ACC112 (cell line): Measurements from ENCODE around the gene TCF3.

Experiments
- H2AFZ ChIP-seq: fragments of 200-600 bp; sonication (generic); one replicate; pipeline ENCODE4 v1.6.0; 2017; ENCODE audit warnings: antibody characterized with exemption, low read length; ENCODE audit not compliant: unreplicated experiment
- H3K27ac ChIP-seq: fragments of 200-600 bp; sonication (generic); 2 replicates; pipeline ENCODE4 v1.5.1; 2014; ENCODE audit warnings: low read depth, mild to moderate bottlenecking, antibody characterized with exemption, low read length, moderate library complexity
- H3K27me3 ChIP-seq: fragments of 200-600 bp; sonication (generic); 2 replicates; pipeline ENCODE4 v1.6.1; 2014; ENCODE audit warnings: mild to moderate bottlenecking, antibody characterized with exemption, low read length, moderate library complexity, mixed read lengths; ENCODE audit not compliant: insufficient read depth
- H3K36me3 ChIP-seq: fragments of 200-600 bp; sonication (generic); 2 replicates; pipeline ENCODE4 v1.6.1; 2016; ENCODE audit warnings: mild to moderate bottlenecking, antibody characterized with exemption, low read length, moderate library complexity, mixed read lengths; ENCODE audit not compliant: insufficient read depth
- H3K4me1 ChIP-seq: fragments of 200-600 bp; sonication (generic); one replicate; pipeline ENCODE4 v1.6.1; 2016; ENCODE audit warnings: low read length, mixed read lengths; ENCODE audit not compliant: insufficient read depth, unreplicated experiment, control insufficient read depth
- H3K4me3 ChIP-seq: fragments of 200-600 bp; sonication (generic); 2 replicates; pipeline ENCODE4 v1.5.1; 2014; ENCODE audit warnings: mild to moderate bottlenecking, low read depth, low read length
- H3K79me2 ChIP-seq: fragments of 200-600 bp; sonication (generic); one replicate; pipeline ENCODE4 v1.6.0; 2016; ENCODE audit warnings: low read length; ENCODE audit not compliant: control insufficient read depth, unreplicated experiment, insufficient read depth

TCF3 gene

DNA sequence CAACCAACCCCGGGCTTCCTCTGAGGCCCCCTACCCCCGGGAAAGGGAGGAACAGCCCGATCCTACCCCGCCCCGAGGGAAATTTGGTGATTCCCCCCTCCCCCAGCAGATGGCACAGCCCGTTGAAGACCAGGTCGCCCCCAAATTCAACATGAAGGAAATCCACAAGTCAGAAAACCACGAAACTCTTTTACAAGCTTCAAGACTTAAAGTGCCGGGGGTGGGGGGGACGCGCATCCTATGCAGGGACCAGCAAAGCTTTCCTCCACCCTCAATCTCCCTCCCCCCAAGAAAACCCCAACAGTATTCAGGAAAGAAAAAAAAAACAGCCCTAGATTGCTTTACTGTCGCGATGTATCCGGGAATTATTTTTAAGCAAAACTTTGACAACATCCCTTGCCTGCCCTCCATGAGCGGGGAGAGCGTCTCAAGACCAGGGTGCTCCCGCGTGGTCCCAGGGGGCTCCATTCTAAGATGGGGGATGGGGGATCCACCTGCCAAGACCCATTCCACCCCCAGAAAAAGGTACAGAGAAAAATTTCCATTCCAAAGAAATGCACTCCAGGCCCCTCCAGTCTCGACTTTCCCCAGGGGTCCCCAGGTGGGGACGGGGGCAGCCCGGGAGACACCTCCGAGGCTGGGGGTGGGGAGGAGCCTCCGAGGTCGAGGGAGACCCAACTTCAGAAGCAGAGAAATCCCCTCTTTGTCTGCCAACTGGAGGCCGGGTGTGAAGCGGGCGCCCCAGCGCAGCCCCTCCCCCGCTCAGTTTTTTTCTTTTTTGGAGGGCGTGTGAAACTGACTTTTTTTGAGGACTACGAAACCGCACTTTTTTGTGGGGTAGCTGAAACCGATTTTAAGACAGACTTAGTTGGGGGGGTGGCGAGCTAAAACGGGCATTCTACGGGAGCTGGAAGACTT is 1.5 kb downstream of the TCF3 start:
- H3K27ac ChIP-seq: no peak overlapping the region
- H2AFZ ChIP-seq: no peak overlapping the region
- H3K79me2 ChIP-seq: peaks cover 24% of the 10 kb centered on the region
- H3K27me3 ChIP-seq: no peaks in the 10 kb centered on the region
- H3K36me3 ChIP-seq: no peaks in the 10 kb centered on the region
- peaks cover 6% of the 10 kb centered on the region for H3K4me1 ChIP-seq
- H3K4me3 ChIP-seq: peak overlapping the region; percentile 87

DNA sequence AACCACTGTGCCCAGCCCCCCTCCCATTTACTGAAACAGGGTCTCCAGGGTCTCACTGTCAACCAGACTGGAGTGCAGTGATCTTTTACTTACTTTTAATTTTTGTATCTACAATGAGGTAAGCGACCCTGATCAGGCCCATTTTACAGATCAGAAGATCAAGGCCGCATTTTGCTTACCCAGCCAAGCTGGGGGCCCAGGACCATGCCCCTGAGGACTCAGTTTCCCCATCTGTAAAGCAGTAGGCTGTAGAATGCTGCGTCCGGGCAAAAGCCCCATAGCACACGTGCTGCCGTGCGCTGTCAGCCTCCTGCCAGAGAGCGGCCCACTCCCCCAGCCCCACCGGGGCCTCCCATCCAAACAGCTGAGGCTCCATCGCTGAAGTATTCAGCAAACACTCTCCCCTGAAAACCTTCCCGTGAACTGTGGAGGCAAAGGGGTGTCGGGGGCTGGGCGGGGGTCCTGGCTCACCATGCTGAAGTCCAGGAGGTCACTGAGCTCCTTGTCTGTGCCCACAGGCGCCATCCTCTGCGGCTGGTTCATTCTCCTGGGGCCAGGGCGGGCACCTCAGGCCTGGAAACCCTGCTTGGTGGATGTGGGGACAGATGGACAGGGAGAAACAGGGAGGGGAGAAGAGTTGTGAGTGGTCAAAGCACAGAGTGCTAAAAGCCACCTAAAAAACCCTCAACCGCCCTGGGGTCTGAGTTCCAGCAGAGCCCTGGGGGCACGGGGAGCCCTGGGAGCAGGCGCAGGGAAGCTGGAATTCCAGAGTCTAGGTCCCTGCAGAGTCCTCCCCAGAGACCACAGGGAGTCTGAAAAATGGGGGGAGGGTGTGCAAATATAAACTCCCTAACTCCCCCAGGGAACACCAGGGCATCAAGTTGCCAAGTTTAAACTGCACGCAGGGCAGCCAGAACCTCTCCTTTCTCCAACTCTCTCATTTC is 2.4 kb downstream of the TCF3 start:
- Histone ChIP-seq H3K27me3 (no peaks in the 10 kb centered on the region), H3K27ac (no peak overlapping the region), H3K4me1 (peaks cover 6% of the 10 kb centered on the region), H3K36me3 (no peaks in the 10 kb centered on the region), H3K79me2 (peaks cover 24% of the 10 kb centered on the region), H2AFZ (no peak overlapping the region), H3K4me3 (peak overlapping the region; percentile 87)

DNA sequence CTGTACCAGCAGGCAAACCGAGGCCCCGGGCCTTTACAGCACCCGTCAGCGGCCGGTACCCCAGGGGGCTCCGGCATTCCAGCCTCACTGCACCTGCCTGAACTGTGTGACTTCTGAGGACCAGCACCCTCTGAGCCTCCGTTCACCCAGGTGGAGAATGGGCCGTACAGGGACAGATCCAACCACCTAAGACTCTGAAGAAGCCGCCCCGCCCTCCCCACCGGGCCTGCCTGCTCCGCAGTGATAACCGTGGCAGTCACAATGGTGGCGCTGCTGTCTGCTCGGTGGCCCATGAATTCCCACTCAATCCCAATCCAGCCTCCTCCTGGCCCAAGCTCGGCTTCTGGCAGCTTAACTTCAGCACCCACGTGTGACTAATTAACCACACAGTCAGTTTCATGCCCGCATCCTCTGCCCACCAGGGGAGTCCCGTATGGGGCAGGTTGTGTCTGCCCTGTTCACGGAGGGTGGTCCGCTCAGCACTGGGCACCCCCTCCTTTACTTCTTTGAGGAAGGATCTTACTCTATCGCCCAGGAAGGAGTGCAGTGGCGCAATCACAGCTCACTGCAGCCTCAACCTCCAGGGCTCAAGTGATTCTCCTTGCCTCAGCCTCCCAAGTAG is 3.4 kb downstream of the TCF3 start:
- H3K79me2 ChIP-seq: peaks cover 24% of the 10 kb centered on the region
- peaks cover 6% of the 10 kb centered on the region for H3K4me1 ChIP-seq
- no peak overlapping the region for H3K27ac ChIP-seq
- H3K4me3 ChIP-seq: no peak overlapping the region
- no peaks in the 10 kb centered on the region for H3K36me3 ChIP-seq
- no peak overlapping the region for H2AFZ ChIP-seq
- H3K27me3 ChIP-seq: no peaks in the 10 kb centered on the region

DNA sequence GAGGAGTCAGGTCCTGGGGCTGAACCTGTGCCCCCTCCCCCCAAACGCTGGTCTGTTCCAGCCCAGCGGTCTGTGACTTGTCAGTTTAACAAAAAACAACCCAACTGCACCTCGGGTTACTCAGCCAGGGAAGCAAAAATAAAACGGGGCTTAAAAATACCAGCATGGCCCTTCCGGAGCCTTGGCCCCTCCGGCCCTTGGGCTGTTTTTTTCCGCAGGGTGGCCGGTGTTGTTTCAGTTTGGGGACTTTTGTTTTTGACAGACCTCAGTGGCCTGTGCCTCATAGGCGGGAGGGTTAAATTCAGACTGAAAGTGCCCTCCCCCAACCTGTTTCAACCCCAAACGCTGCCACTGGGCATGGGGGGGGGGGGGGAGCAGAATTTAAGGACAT is 4.0 kb downstream of the TCF3 start:
- H3K27me3 ChIP-seq: no peaks in the 10 kb centered on the region
- H3K27ac ChIP-seq: no peak overlapping the region
- no peak overlapping the region for H3K4me3 ChIP-seq
- no peaks in the 10 kb centered on the region for H3K36me3 ChIP-seq
- H3K79me2 ChIP-seq: peaks cover 24% of the 10 kb centered on the region
- H3K4me1 ChIP-seq: peaks cover 6% of the 10 kb centered on the region
- H2AFZ ChIP-seq: no peak overlapping the region

DNA sequence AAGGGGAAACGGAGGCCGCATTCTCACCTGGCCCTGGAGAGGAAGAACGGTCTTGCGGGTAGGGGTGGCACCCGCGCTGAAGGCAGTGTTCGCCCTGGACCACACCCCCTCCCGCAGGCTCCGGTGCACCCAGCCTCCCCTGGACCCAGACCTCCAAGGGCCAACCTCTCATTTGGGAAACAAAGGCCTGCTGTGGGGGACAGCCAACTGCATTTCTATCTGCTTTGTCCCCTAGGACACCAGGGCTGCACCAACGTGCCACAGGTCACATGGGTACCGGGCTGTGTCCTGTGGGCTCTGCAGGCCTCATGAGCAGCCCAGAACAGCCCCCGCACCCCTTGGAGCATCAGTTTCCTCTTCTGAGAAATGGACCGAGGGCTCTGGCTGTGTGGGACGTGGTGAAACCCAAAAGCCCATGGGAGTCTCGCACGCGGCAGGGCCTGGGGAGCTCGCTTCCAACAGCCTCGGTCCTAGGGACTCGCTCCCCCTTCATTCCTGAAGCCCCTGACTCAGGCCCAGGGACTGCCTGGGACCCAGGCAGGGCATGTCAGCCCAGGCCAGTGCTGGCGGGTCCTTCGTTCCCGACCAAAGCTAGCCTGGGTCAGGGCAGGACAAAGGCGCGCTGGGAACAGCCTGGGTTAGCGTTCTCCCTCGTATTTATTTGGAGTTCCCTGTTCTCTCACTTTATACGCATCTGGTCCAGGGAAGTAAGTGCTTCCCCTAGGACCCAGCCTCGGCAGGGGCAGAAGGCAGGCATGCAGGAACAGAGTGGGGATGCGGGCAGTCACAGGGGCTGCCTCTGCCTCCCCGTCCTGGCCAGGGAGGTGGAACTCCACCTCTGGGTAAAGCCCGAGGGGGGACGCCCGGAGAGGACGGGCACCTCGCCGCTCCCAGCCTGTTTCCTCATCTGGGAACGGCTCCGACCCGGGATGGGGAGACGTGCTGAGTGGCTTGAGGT is 4.6 kb downstream of the TCF3 start:
- Histone ChIP-seq H3K4me3 (no peak overlapping the region), H3K4me1 (peaks cover 6% of the 10 kb centered on the region), H3K36me3 (no peaks in the 10 kb centered on the region), H3K79me2 (peaks cover 24% of the 10 kb centered on the region), H3K27me3 (no peaks in the 10 kb centered on the region), H3K27ac (no peak overlapping the region), H2AFZ (no peak overlapping the region)

DNA sequence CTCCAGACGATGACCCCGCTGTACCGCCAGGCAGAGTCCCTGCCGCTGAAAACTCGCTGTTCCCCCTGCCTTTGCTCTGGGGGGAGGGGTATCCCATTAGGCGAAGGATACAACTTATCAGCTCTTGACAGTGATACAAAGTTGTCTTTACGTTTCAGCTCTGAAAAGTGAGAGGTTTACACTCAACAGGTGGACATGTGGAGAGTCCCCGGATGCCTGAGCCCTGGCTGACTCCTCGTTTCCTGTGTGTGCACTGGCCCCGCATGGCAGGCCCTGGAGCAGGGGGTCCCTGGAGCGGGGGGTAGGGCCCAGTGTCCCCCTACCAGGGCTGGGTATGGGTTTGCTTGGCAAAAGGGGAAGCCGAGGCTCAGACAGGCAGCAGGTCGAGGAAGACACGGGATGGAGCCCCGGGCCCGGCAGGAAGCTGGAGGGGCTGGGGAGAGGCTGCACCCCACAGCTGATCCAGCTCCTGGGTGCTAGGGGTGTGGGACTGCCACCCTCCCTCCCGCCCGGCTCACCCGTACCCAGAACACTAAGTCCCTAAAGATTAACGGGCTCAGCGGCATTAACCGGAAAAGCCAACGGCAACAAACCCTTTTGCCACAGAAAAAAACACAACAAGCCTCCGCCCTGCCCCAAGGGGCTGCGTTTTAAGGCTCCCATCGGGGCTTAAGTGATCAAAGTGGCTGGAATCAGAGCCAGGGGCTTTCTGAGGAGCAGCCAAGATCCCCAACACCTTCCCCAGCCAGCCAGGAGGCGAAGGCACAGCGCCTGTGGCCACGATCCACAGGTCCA is 5.6 kb downstream of the TCF3 start:
- H2AFZ ChIP-seq: no peak overlapping the region
- no peaks in the 10 kb centered on the region for H3K36me3 ChIP-seq
- H3K4me3 ChIP-seq: no peak overlapping the region
- no peaks in the 10 kb centered on the region for H3K27me3 ChIP-seq
- H3K79me2 ChIP-seq: peaks cover 24% of the 10 kb centered on the region
- no peak overlapping the region for H3K27ac ChIP-seq
- peaks cover 6% of the 10 kb centered on the region for H3K4me1 ChIP-seq

DNA sequence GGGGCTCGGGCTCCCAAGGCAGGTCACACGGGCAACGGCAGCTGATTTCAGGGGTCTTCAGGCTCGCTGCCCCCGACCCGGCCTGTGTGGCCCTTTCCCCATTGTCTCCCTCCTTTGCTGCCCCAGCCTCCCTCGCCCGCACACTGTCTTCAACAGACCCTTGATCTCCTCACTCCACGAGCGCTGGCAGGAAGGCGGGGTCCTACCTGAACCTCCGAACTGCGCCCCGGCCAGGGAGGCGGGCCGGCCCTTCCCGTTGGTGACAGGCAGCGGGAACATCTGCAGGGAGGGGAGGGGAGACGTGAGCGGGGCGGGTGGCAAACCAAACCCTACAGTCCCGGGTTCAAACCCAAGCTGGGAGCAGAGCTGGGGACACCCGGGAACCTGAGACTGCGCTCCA is 6.3 kb downstream of the TCF3 start:
- no peaks in the 10 kb centered on the region for H3K36me3 ChIP-seq
- H3K79me2 ChIP-seq: peaks cover 20% of the 10 kb centered on the region
- no peak overlapping the region for H2AFZ ChIP-seq
- peaks cover 6% of the 10 kb centered on the region for H3K4me1 ChIP-seq
- H3K27ac ChIP-seq: no peak overlapping the region
- no peaks in the 10 kb centered on the region for H3K27me3 ChIP-seq
- H3K4me3 ChIP-seq: no peak overlapping the region

DNA sequence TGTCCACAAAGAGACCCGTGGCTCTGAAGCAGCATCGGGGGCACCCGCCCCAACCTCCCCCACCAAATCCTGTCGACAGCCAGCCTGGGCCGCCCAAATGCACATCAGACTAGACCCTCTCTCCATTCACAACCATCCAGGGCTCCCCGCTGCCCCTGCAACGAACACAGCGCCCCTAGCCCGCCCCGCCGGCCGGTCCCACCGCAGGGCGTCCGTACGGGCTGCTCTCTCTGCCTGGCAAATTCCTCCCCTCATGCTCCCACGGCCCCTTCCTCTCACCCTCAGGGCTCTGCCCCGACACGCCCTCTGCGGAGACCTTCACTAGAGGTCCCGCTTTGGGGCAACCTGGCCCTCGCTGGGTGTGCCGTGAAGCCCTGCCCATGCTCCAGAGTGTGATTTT is 7.1 kb downstream of the TCF3 start:
- H3K4me3 ChIP-seq: no peak overlapping the region
- no peaks in the 10 kb centered on the region for H3K4me1 ChIP-seq
- no peak overlapping the region for H3K27ac ChIP-seq
- no peaks in the 10 kb centered on the region for H3K27me3 ChIP-seq
- peaks cover 11% of the 10 kb centered on the region for H3K79me2 ChIP-seq
- no peak overlapping the region for H2AFZ ChIP-seq
- H3K36me3 ChIP-seq: no peaks in the 10 kb centered on the region

DNA sequence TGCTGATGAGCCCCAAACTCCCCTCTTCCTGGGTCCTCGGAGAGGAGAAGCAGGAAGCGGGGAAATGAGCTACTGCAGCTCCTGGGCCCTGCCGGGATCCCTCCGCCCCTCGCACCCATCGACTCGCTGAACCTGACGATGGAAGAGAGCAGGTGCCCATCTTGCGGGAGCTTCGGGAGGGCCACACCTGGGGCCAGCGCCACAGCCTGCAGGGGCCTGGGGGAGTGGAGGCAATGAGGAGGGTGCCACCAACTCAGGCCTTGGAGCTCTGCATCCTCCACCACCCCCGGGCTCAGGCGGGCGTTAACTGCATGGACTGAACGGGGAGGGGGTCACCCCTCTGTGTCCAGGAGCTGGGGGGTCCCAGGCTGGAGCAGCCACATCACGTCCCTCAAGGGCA is 8.3 kb downstream of the TCF3 start:
- no peaks in the 10 kb centered on the region for H3K4me1 ChIP-seq
- no peak overlapping the region for H3K4me3 ChIP-seq
- H2AFZ ChIP-seq: no peak overlapping the region
- no peaks in the 10 kb centered on the region for H3K27me3 ChIP-seq
- 0 out of 2 replicates have a peak, but pooled peaks cover 5% of the 10 kb centered on the region for H3K36me3 ChIP-seq
- peaks cover under 1% of the 10 kb centered on the region for H3K79me2 ChIP-seq
- no peak overlapping the region for H3K27ac ChIP-seq
